DND-41 (cell line): Measurements from ENCODE around the gene TRIP4.

Source experiments
- ATAC-seq: fragments of 200-7000 bp; cut with Tn5 transposase; 3 replicates; pipeline ENCODE4 v1.9.1; 2021; ENCODE audit warnings: low read depth; ENCODE audit not compliant: insufficient read depth
- DNase-seq: peaks from one replicate; pipeline ENCODE4 v3.0.0-alpha.2; 2020
- H2AFZ ChIP-seq: 2 replicates; pipeline ENCODE4 v1.6.0; 2012; ENCODE audit warnings: low read depth, low read length
- H3K27ac ChIP-seq: 2 replicates; pipeline ENCODE4 v1.5.1; 2012; ENCODE audit warnings: low read length, inconsistent platforms
- H3K27me3 ChIP-seq: fragments of 200-600 bp; sonication (generic); 2 replicates; pipeline ENCODE4 v1.6.0; 2012; ENCODE audit warnings: low read length, mild to moderate bottlenecking, inconsistent platforms; ENCODE audit not compliant: insufficient read depth, poor library complexity
- H3K36me3 ChIP-seq: 2 replicates; pipeline ENCODE4 v1.5.1; 2012; ENCODE audit warnings: low read length, inconsistent platforms; ENCODE audit not compliant: insufficient read depth
- H3K4me1 ChIP-seq: 2 replicates; pipeline ENCODE4 v1.5.1; 2012; ENCODE audit warnings: mild to moderate bottlenecking, low read length; ENCODE audit not compliant: insufficient read depth
- H3K4me2 ChIP-seq: 2 replicates; pipeline ENCODE4 v1.6.0; 2012; ENCODE audit warnings: mild to moderate bottlenecking, moderate library complexity, low read length, inconsistent platforms; ENCODE audit not compliant: insufficient read depth
- H3K4me3 ChIP-seq, 2 experiments: fragments of 200-600 bp in 1 of 2; shearing (Covaris generic) in 1 of 2; 2 replicates each; pipeline ENCODE4 v1.5.1; 2012 to 2016; ENCODE audit warnings: inconsistent platforms in 2 of 2, low read length in 2 of 2, mild to moderate bottlenecking in 2 of 2, low read depth in 1 of 2, moderate library complexity in 1 of 2
- H3K79me2 ChIP-seq: 2 replicates; pipeline ENCODE4 v1.6.0; 2012; ENCODE audit warnings: low read length, inconsistent platforms; ENCODE audit not compliant: insufficient read depth
- H3K9ac ChIP-seq: 2 replicates; pipeline ENCODE4 v1.6.0; 2012; ENCODE audit warnings: low read depth, mild to moderate bottlenecking, inconsistent platforms, low read length, moderate library complexity
- H3K9me3 ChIP-seq: 2 replicates; pipeline ENCODE4 v1.5.1; 2012; ENCODE audit warnings: low read length, moderate library complexity, mild to moderate bottlenecking, inconsistent platforms; ENCODE audit not compliant: insufficient read depth, severe bottlenecking
- H4K20me1 ChIP-seq: 2 replicates; pipeline ENCODE4 v1.6.0; 2012; ENCODE audit warnings: low read length; ENCODE audit not compliant: insufficient read depth
- CTCF ChIP-seq: IDR thresholded peaks from 2 replicates; pipeline ENCODE4 v1.5.1; 2012; ENCODE audit warnings: borderline replicate concordance, low read length, moderate library complexity, mild to moderate bottlenecking; ENCODE audit not compliant: poor library complexity, severe bottlenecking; ENCODE audit errors: extremely low read depth
- EZH2 ChIP-seq: IDR thresholded peaks from 3 replicates; pipeline ENCODE4 v1.6.1; 2012; ENCODE audit warnings: borderline replicate concordance, low read depth, mild to moderate bottlenecking, moderate library complexity, low read length, inconsistent platforms; ENCODE audit not compliant: severe bottlenecking

TRIP4 gene

DNA sequence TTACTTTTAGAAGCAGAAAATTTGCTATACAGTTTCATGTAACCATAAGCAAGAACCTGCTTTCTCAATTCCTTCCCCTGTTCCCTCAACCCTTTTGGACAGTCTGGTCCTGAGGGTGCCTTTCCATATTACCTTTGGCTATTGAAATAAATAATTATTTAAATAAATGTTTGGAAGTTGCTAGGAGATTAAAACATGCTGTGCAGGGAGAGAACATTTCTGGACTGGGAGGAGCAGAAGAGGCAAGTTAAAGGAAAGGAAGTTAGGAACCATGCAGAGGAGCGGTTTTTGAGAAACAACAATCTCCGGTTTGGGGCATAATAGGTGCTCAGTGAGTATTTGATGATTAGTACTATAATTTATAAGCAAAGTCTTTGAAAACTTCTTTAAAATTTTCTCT lies 114.5 kb downstream of the TRIP4 start:
- Histone ChIP-seq H3K4me3 (no peak overlapping the region), H3K79me2 (peaks cover 72% of the 10 kb centered on the region), H4K20me1 (peaks cover 4% of the 10 kb centered on the region; the same call in 1 of the 2 replicates), H3K4me2 (peak overlapping the region; percentile 58), H3K9ac (peak overlapping the region; percentile 37; the same call in 1 of the 2 replicates), H3K4me1 (peaks cover 52% of the 10 kb centered on the region), H3K36me3 (peaks cover 41% of the 10 kb centered on the region), H2AFZ (no peak overlapping the region), H3K9me3 (no peaks in the 10 kb centered on the region), H3K27ac (peak overlapping the region; percentile 77), H3K27me3 (no peaks in the 10 kb centered on the region)
- ATAC-seq (no peak), DNase-seq (no peak)
- TF ChIP-seq CTCF (no peak), EZH2 (no peak)

- Histone ChIP-seq H3K4me2 (peak overlapping the region; percentile 58), H3K9me3 (no peaks in the 10 kb centered on the region), H3K79me2 (peaks cover 72% of the 10 kb centered on the region), H4K20me1 (peaks cover 4% of the 10 kb centered on the region; the same call in 1 of the 2 replicates), H3K9ac (peak overlapping the region; percentile 37), H3K4me3 (peak overlapping the region in 1 of 2 experiments; percentile 41; a peak in 2 of 4 replicates), H3K27ac (peak overlapping the region; percentile 77), H3K4me1 (peaks cover 56% of the 10 kb centered on the region), H3K36me3 (peaks cover 41% of the 10 kb centered on the region), H3K27me3 (no peaks in the 10 kb centered on the region), H2AFZ (no peak overlapping the region)
- DNase-seq (no peak), ATAC-seq (no peak)
- TF ChIP-seq CTCF (no peak), EZH2 (no peak)
Measured at GRCh38 chr15:64502551-64502950, 114.9 kb downstream of the TRIP4 start.

DNA sequence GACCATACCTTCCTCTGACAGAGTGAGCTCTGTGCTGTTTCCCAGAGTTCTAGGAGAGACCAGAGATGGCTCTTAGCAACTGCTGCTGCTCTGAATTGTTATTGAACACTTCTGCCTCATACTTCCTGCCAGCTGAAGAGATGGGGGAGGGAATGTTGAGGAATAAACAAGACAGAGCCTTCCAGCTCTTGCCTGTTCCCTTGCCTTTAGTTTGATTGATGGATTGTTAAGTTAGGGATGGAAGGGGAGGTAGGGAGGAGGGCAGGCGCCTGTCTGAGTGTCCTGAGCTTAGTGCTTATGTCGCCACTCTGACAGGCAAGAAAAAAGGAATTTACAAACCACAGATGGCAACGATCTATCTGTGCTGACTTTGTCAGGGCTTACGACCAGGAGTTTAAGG lies 115.6 kb downstream of the TRIP4 start:
- Histone ChIP-seq H3K27me3 (no peaks in the 10 kb centered on the region), H3K4me2 (peak overlapping the region; percentile 58), H3K9me3 (no peaks in the 10 kb centered on the region), H2AFZ (peak overlapping the region; percentile 38; the same call in 1 of the 2 replicates), H3K27ac (peak overlapping the region; percentile 77), H4K20me1 (peaks cover 4% of the 10 kb centered on the region; the same call in 1 of the 2 replicates), H3K4me1 (peaks cover 60% of the 10 kb centered on the region), H3K4me3 (peak overlapping the region in 1 of 2 experiments; percentile 41; a peak in 2 of 4 replicates), H3K9ac (peak overlapping the region; percentile 37), H3K79me2 (peaks cover 74% of the 10 kb centered on the region), H3K36me3 (peaks cover 41% of the 10 kb centered on the region)
- ATAC-seq (peak; percentile 68), DNase-seq (peak; percentile 37)
- no peak for TF ChIP-seq EZH2
- TF ChIP-seq CTCF: no peak

DNA sequence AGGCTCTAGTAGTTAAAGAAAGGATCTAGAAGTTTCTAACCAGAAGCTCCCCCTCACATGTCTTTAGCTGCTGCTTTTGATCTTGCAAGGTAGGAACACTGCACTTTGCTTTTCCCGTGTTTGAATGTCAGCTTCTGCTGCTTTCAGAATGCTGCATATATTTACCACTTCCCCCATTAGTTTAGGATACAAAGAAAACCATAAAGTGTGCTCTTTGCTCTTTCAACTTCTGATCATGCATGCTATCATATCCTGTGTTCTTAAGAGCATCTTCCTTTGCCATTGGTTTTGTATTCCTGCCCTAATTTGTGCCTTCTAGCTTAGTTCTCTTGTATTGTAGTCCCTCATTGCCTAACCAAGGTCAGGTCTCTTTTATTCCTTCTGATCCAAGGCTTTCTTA lies 116.0 kb downstream of the TRIP4 start:
- Histone ChIP-seq H3K36me3 (peaks cover 41% of the 10 kb centered on the region), H3K4me1 (peaks cover 60% of the 10 kb centered on the region), H3K79me2 (peaks cover 73% of the 10 kb centered on the region), H2AFZ (peak overlapping the region; percentile 38; the same call in 1 of the 2 replicates), H3K27ac (peak overlapping the region; percentile 77), H3K27me3 (no peaks in the 10 kb centered on the region), H3K9ac (peak overlapping the region; percentile 37), H3K4me2 (peak overlapping the region; percentile 58), H3K4me3 (peak overlapping the region in 1 of 2 experiments; percentile 41; a peak in 2 of 4 replicates), H3K9me3 (no peaks in the 10 kb centered on the region), H4K20me1 (peaks cover 4% of the 10 kb centered on the region; the same call in 1 of the 2 replicates)
- DNase-seq (peak; percentile 24), ATAC-seq (peak; percentile 63)
- TF ChIP-seq CTCF (no peak), EZH2 (no peak)
